GM19351 (cell line): ENCODE measurements around the gene USP48.
"Not testable (repeated sequence)": the region's sequence is repeated elsewhere in the genome, so short reads cannot be mapped to it uniquely, and the experiment has no call there.

Experiments used
- ATAC-seq: cut with Tn5 transposase; IDR thresholded peaks from one replicate; pipeline ENCODE4 v1.9.1; 2021; ENCODE audit warnings: mild to moderate bottlenecking, moderate library complexity; ENCODE audit not compliant: unreplicated experiment

The USP48 gene

DNA sequence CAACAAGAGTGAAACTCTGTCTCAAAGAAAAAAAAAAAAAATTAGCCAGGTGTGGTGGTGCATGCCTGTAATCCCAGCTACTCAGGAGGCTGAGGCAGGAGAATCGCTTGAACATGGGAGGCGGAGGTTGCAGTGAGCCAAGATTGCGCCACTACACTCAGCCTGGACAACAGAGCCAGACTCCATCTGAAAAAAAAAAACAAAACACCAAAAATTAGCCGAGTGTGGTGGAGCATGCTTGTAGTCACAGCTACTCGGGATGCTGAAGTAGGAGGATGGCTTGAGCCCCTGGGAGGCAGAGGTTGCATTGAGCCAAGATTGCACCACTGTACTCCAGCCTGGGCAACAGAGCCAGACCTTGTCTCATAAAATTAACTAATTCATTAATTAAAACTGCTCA, 6.0 kb downstream of the USP48 start:
- ATAC-seq = not testable (repeated sequence)

DNA sequence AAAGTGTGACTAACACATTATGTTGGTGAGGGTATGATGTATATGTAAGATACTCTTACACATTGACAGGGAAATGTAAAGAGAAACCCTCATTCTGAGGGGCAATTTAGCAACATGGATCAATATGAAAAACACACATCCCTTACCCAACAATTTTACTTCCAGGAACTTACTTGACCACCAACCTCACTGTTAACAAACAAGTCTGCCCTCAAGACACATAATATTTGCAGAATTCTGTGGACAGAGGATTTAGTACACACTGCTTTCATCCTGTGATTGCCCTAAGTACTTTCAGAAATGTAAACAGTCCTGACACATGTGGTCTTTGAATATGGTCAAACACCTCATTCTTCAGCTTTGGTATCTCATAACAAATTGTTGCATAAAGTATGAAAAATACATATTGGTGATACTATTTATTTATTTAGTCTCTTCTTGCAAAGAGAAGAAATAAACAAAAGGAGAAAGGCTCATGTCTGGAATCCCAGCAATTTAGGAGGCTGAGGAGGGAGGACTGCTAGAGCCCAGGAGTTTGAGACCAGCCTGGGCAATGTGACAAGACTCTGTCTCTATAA, 6.9 kb downstream of the USP48 start:
- ATAC-seq = no peak

DNA sequence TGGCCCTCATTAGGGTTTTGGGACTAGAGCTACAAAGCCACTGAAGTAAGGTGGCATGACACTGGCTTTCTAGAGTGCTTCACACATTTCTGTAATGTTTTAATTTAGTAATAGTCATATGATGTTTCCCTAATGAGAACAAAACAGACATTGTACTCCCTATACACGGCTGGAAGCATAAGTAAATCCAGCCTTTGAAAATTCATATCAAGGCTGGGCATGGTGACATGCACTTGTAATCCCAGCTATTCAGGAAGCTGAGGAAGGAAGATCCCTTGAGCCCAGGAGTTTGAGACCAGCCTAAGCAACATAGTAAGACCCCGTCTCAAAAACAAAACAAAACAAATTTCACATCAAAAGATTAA, 7.4 kb downstream of the USP48 start:
- no peak for ATAC-seq

DNA sequence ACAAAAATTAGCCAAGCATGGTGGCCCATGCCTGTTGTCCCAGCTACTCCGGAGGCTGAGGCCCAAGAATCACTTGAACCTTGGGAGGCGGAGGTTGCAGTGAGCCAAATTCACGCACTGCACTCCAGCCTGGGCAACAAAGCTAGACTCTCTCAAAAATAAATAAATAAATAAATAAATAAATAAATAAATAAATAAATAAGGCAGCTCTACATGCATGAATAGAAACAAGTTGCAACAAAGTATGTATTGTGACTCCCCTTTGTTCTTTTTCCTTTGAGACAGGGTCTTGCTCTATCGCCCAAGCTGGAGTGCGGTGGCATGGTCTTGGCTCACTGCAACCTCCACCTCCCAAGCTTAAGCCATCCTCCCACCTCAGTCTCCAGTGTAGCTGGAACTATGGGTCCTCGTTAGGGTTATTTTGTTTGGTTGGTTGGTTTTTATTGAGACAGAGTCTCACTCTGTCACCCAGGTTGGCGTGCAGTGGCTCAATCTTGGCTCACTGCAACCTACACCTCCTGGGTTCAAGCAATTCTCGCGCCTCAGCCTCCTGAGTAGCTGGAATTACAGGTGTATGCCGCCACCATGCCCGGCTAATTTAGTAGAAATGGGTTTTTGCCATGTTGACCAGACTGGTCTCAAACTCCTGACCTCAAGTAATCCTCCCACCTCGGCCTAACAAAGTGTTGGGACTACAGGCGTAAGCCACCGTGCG, 8.0 kb downstream of the USP48 start:
- ATAC-seq = no peak

DNA sequence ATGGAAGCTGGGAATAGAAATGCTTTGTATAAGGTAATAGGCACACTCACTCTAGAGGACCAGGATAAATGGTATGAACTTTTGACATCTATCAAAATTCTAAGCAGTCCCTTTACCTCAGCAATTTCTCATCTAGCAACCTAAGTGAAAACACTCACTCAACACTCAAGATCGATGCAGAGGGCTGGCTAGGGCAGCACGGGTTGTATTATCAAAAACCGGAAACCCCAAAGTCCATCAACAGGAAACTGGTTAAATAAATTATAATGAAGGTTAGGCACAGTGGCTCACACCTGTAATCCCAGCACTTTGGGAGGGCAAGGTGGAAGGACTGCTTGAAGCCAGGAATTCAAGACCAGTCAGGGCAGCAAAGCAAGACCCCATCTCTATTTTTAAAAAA, 9.4 kb downstream of the USP48 start:
- ATAC-seq = no peak

DNA sequence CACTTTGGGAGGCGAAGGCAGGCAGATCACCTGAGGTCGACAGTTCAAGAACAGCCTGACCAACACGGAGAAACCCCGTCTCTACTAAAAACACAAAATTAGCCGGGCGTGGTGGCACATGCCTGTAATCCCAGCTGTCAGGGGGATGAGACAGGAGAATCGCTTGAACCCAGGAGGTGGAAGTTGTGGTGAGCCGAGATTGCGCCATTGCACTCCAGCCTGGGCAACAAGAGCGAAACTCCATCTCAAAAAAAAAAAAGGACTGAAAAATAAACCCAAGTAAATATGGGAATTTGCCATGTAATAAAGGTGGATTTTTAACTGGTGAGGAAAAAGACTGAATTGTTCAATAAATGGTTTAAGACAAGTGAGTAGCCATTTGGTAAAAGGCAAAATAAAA, 11.3 kb downstream of the USP48 start:
- not testable (repeated sequence) for ATAC-seq

DNA sequence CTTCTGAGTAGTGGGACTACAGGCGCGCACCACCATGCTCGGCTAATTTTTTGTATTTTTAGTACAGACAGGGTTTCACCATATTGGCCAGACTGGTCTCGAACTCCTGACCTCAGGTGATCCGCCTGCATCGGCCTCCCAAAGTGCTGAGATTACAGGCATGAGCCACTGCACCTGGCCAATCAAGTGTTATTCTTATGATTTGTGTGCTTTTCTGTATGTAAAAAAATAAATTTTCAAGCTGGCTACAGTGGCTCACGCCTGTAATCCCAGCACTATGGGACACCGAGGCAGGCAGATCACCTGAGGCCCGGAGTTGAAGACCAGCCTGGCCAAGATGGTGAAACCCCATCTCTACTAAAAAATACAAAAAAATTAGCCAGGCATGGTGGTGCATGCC, 12.3 kb downstream of the USP48 start:
- ATAC-seq = not testable (repeated sequence)

DNA sequence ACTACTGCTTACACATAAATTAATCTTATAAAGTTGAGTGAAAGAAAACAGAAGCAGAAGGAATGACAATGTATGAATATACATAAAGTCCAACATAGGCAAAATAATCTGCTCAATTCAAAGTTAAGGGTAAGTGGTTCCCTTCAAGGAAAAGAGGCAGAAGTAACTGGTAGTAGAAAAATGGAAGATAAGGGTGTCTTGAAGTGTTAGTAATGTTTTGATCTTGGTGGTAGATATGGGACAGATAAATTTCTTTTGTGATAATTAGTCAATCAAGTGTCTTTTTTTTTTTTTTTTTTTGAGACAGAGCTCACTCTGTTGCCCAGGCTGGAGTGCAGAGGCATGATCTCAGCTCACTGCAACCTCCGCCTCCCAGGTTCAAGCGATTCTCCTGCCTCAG, 12.7 kb downstream of the USP48 start:
- ATAC-seq = no peak

DNA sequence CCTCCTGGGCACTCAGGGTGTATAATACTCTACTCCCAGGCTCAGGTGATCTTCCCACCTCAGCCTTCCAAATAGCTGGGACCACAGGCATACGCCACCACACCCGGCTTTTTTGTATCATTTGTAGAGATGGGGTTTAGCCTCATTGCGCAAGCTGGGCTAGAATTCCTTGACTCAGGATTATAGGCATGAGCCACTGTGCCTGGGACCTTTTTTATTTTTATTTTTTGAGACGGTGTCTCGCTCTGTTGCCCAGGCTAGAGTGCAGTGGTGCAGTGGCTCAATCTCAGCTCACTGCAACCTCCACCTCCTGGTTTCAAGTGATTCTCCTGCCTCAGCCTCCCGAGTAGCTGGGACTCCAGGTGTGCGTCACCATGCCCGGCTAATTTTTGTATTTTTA, 15.8 kb downstream of the USP48 start:
- ATAC-seq = not testable (repeated sequence)

DNA sequence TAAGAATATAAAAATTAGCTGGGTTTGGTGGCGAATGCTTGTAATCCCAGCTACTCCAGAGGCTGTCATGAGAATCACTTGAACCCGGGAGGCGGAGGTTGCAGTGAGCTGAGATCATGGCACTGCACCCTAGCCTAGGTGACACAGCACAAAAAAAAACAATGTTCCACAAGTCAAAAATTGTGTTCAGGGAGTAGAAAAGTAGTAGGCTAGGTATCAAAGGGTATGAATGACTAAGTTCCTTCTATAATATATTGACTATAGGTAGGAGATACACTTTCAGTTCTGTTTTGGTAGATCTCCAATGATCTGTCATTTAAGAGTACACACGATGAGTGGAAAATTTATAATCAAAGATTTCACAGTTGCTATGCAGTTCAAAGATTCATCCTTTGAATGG, 16.7 kb downstream of the USP48 start:
- ATAC-seq = no peak

DNA sequence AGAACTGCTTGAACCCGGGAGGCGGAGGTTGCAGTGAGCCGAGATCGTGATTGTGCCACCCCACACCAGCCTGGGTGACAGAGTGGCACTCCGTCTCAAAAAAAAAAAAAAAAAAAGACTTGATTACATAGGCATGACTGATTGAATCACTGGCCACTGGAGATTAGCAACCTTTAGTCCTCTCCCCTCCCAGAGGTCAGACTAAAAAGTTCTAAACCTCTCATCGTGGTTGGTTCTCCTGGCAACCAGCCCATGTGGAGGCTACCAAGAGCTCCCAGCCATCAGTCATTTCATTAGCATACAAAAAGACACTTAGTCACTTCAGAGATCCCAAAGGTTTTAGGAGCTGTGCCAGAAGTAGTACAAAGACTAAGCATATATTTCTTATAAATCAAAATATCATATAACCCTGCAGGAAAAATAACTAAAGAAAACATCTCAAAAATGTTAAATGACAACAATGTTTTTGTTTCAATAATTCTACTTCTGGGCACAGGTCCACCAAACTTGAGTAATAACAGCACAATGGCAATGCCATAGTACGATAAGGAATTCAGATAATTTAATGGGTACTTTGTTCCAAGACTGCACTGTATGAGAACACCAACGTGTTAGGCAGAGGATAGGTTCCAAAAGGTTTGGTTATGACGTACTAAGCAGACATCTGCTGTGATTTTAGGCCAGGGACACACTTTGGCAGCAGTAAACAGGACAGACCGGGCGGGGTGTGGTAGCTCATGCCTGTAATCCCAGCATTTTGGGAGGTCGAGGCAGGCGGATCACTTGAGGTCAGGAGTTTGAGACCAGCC, 18.1 kb downstream of the USP48 start:
- no peak for ATAC-seq

DNA sequence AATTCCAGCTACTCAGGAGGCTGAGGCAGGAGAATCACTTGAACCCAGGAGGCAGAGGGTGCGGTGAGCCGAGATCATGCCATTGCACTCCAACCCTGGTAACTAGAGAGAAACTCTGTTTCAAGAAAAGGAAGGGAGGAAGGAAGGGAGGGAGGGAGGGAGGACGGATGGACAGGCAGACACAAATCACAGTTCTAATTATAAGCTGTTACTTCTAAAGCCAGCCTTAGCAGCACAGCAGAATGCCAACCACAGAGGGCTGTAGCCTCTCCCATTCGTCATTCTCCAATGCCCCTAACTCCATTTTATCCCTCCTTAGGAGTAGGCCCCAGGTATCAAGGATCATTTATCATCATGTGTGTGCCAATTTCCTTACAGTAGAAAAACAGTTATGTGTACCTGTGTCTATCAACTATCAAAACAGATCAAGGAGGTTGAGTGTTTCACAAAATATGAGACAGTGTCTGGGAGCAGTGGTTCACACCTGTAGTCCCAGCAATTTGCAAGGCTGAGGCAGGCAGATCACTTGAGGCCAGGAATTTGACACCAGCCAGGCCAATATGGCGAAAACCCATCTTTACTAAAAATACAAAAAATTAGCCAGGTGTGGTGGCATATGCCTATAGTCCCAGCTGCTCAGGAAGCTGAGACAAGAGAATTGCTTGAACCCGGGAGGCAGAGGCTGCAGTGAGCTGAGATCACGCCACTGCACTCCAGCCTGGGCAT, 19.1 kb downstream of the USP48 start:
- ATAC-seq = no peak

DNA sequence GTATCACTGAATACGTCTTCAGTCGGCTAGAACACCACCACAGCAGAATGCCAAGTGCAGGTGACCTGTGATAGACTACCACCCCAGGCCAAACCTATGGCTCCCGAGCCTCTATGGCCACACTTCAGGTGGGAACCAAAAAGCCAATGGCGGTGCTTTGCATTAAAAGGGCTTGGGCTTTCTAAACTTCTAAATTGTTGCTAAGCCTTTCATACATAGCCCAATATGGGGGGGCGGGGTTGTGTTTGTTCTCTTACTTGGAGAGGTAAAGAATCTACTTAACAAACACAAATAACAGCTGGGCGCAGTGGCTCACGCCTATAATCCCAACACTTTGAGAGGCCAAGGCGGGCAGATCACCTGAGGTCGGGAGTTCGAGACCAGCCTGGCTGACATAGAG, 19.7 kb downstream of the USP48 start:
- ATAC-seq = no peak

DNA sequence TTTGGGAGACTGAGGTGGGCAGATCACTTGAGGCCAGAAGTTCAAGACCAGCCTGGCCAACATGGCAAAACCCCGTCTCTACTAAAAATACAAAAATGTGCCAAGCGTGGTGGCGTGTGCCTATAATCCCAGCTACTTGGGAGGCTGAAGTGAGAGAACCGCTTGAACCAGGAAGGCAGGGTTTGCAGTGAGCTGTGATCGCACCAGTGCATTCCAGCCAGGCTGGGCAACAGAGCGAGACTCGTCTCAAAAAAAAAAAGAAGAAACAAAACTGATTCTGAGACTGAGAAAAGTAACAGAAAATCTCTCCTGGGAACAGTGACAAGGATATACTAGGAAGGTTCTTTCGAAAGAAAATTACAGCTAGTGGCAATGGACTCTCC, 20.9 kb downstream of the USP48 start:
- ATAC-seq = peak; percentile 45

DNA sequence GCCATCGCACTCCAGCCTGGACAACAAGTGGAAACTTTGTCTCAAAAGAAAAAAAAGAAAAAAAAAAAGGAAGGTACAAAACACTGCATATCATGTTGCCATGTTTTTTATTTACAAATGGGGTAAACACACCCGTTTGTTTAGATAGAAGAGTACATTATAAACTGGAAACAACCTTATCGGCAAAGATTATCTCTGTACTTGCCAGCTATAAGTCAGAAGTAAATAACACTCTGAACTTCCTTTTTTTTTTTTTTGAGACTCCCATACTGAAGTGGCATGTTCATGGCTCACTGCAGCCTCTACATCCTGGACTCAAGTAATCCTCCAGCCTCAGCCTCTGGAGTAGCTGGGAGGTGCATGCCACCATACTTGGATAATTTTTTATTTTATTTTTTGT, 21.9 kb downstream of the USP48 start:
- ATAC-seq = no peak

DNA sequence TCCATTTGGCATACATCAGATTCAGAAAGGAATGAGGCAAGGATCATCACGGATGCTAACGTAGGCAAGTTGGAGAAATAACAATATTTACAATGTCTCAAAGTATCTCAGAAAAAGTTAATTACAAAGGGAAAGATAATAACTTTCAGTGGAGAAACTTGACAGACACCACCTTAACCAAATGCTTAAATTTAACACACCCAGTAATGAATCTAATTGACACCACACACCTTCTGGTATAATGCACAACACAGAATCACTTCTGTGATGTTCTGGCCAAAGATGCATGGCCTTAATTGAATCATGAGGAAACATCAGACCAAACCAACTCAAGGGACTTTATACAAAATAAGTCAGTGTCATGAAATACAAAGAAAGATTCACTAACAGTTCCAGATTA, 23.1 kb downstream of the USP48 start:
- no peak for ATAC-seq

DNA sequence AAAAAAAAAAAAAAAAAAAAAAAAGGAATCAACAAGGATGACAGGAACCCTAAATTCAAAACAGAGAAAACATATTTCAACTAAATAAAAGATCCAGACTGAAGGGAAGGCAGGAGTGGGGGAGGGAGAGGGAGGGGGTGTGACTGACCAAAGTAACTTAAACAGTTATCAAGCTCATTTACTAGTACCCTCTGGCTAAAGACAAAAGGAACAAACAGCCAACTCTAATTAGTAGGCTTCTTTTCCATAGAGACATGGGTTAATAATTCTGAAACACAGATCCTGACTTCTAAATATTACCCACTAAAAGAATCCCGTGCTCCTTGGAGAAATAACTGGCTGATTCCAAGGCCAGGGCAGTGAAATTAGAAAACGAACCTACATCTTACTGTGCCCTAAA, 23.8 kb downstream of the USP48 start:
- ATAC-seq = no peak

DNA sequence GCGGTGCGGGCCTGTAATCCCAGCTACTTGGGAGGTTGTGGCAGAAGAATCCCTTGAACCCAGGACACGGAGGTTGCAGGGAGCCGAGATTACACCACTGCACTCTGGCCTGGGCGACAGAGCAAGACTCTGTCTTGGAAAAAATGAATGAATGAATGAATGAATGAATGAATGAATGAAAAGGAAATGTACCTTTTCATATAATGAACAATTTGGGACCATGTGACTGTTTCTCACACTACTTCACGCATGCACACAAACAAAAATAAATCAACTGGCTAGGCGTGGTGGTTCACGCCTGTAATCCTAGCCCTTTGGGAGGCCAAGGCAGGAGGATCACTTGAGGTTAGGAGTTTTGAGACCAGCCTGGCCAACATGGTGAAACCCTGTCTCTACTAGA, 24.3 kb downstream of the USP48 start:
- ATAC-seq = no peak

DNA sequence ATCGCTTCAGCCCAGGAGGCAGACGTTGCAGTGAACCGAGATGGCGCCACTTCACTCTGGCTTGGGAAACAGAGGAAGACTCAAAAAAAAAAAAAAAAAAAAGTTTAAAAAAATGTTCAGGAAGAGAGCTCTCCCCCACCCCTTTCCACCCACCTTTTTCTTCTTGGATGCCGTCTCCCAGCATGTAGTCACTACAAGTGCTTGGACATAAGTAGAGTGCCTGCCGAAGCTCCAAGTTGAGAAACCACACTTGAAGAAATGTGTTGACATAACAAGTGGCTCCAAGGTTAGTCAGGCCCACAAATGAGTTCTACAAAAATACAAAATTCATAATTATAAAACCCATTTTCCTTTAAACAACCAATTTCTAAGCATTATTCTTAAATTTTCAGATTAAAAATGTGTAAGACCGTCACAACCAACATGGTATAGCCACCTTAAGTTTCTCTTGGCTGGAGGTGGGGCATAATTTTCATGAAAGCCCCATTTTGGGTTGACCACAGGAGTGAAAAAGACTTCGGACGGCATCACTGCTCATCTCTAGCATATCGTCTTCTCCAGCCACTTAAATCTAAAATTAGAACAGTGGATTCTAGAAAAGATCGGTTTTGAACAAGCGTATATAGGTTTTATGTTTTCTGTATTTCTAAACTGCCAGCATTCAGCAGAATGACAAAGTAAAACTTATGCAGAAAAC, 26.4 kb downstream of the USP48 start:
- no peak for ATAC-seq

DNA sequence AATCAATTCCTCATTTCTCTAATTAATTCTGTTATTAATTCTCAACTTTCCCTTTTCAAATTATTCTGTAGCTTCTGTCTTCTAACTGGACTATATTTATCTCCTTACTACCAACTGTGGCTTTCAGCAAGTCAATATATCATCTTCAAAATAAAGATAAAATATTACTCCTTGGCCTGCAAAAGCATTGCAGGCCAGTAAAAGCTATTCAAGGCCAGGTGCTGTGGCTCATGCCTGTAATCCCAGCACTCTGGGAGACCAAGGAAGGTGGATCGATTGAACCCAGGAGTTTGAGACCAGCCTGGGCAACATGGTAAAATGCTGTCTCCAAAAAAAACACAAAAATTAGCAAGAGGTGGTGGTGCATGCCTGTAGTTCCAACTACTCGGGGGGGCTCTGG, 27.9 kb downstream of the USP48 start:
- ATAC-seq = no peak

DNA sequence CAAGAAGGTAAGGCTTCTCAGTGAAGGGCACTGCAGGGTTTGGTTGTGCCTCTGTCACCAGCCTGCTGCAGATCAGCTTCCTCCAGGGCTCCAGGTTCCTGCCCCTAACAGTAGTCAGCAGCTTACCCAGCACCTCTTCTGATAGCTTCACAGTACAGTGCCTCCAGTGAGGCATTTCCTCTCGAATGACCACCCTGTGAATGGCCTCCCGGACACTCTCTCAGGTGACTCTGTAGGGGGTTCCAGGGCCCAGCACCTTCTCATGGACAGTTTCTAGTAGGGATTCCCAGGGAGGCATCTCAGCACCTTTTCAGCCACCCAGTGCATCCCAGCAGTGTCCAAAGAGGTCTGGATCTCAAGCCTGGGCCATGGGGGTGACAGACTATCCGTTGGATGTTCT, 28.4 kb downstream of the USP48 start:
- ATAC-seq = no peak
